Suprapubic skin (tissue), 4 donors: ENCODE data around the gene RBP3. TPM values are rescaled to one million over a fixed set of nuclear protein-coding genes. Genes with fewer than 3 reads are reported as not detected.

Experiments used
- DNase-seq, 2 donors: peaks; one replicate each; pipeline ENCODE4 v3.0.0-alpha.2; 2019; ENCODE audit warnings: low spot score in 2 of 2
- H3K27ac ChIP-seq: fragments of 200-600 bp; sonication (generic); one replicate; pipeline ENCODE4 v1.5.1; 2019
- H3K27me3 ChIP-seq: fragments of 200-600 bp; sonication (generic); one replicate; pipeline ENCODE4 v1.5.1; 2019
- H3K36me3 ChIP-seq: fragments of 200-600 bp; sonication (generic); one replicate; pipeline ENCODE4 v1.5.1; 2019
- H3K4me1 ChIP-seq: fragments of 200-600 bp; sonication (generic); one replicate; pipeline ENCODE4 v1.5.1; 2019
- H3K4me3 ChIP-seq: fragments of 200-600 bp; sonication (generic); one replicate; pipeline ENCODE4 v1.5.1; 2019; ENCODE audit warnings: mild to moderate bottlenecking
- H3K9me3 ChIP-seq: fragments of 200-600 bp; sonication (generic); one replicate; pipeline ENCODE4 v1.5.1; 2019
- EP300 ChIP-seq: sonication (generic); formaldehyde crosslinking; IDR thresholded peaks from one replicate; pipeline ENCODE4 v1.6.1; 2017; ENCODE audit warnings: antibody characterized with exemption
- POLR2A ChIP-seq, 2 donors: fragments of 450-650 bp; IDR thresholded peaks; one replicate each; pipeline ENCODE4 v1.6.1; 2017; ENCODE audit warnings: antibody characterized with exemption in 2 of 2, mild to moderate bottlenecking in 2 of 2, moderate library complexity in 2 of 2
- POLR2AphosphoS5 ChIP-seq, 3 donors: sonication (generic); formaldehyde crosslinking; IDR thresholded peaks; one replicate each; pipeline ENCODE4 v1.6.1; 2017; ENCODE audit warnings: antibody characterized with exemption in 3 of 3
- WGBS: methylation state at CpG from one replicate; pipeline ENCODE4 v1.1.5; 2018; 5-methylcytosine and 5-hydroxymethylcytosine counted together
- total RNA-seq, 4 donors: library from RNA; depleted of rRNA; stranded (reverse); fragments of >200 nt; gene quantifications; one replicate each; pipeline ENCODE4 v1.1.0, GENCODE V29; 2016
- TF ChIP-seq, protein P1 (sequence below), 2 donors: fragments of 200-600 bp in 1 of 2; fragments of 450-650 bp in 1 of 2; sonication (generic) in 1 of 2; IDR thresholded peaks; one replicate each; pipeline ENCODE4 v1.5.1; 2016 to 2019; ENCODE audit warnings: antibody characterized with exemption in 2 of 2, mild to moderate bottlenecking in 1 of 2, moderate library complexity in 1 of 2

Gene RBP3
- total RNA-seq, 4 donors from 2014 or later, result not detected

GRCh38 chr10:47311932-47312662, 36.1 kb upstream of the RBP3 start:
- Histone ChIP-seq H3K4me1 (peaks cover 10% of the 10 kb centered on the region), H3K4me3 (no peak overlapping the region), H3K27me3 (peaks cover 5% of the 10 kb centered on the region), H3K36me3 (no peaks in the 10 kb centered on the region), H3K9me3 (no peaks in the 10 kb centered on the region), H3K27ac (no peak overlapping the region)
- 26% methylated on average over 14 of the region's 20 CpGs for WGBS
- no peak for TF ChIP-seq EP300
- no peak for TF ChIP-seq POLR2A (IDR thresholded peaks at IDR 0.05)
- TF ChIP-seq, protein P1, sequence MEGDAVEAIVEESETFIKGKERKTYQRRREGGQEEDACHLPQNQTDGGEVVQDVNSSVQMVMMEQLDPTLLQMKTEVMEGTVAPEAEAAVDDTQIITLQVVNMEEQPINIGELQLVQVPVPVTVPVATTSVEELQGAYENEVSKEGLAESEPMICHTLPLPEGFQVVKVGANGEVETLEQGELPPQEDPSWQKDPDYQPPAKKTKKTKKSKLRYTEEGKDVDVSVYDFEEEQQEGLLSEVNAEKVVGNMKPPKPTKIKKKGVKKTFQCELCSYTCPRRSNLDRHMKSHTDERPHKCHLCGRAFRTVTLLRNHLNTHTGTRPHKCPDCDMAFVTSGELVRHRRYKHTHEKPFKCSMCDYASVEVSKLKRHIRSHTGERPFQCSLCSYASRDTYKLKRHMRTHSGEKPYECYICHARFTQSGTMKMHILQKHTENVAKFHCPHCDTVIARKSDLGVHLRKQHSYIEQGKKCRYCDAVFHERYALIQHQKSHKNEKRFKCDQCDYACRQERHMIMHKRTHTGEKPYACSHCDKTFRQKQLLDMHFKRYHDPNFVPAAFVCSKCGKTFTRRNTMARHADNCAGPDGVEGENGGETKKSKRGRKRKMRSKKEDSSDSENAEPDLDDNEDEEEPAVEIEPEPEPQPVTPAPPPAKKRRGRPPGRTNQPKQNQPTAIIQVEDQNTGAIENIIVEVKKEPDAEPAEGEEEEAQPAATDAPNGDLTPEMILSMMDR (IDR thresholded peaks at IDR 0.05), result peak; percentile 83 to 86
- no peak for TF ChIP-seq POLR2AphosphoS5 (IDR thresholded peaks at IDR 0.05)
- DNase-seq, result peak; percentile 90 to 92

DNA sequence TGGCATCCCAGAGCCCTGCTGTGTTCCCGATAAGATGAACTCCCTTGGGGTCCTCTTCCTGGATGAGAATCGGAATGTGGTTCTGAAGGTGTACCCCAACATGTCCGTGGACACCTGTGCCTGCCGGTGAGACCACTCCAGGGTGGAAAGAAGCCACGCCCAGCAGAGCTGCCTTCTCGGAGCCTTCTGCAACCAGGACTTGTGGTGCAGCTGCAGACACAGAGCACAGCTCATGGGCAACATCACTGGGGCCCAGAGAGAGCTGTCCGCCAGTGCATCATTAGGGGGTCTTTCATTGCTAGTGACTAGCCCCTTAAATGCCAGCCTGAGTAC, 35.5 kb upstream of the RBP3 start:
- 75% methylated on average over 6 of the region's 7 CpGs for WGBS
- peaks cover 10% of the 10 kb centered on the region for H3K4me1 ChIP-seq
- H3K9me3 ChIP-seq, result no peaks in the 10 kb centered on the region
- no peak for DNase-seq
- H3K27me3 ChIP-seq, result peaks cover under 1% of the 10 kb centered on the region
- H3K27ac ChIP-seq, result no peak overlapping the region
- H3K36me3 ChIP-seq, result no peaks in the 10 kb centered on the region
- TF ChIP-seq POLR2A (IDR thresholded peaks at IDR 0.05) (no peak), POLR2AphosphoS5 (IDR thresholded peaks at IDR 0.05) (no peak), EP300 (no peak)
- TF ChIP-seq, protein P1 (IDR thresholded peaks at IDR 0.05), result no peak
- no peak overlapping the region for H3K4me3 ChIP-seq

DNA sequence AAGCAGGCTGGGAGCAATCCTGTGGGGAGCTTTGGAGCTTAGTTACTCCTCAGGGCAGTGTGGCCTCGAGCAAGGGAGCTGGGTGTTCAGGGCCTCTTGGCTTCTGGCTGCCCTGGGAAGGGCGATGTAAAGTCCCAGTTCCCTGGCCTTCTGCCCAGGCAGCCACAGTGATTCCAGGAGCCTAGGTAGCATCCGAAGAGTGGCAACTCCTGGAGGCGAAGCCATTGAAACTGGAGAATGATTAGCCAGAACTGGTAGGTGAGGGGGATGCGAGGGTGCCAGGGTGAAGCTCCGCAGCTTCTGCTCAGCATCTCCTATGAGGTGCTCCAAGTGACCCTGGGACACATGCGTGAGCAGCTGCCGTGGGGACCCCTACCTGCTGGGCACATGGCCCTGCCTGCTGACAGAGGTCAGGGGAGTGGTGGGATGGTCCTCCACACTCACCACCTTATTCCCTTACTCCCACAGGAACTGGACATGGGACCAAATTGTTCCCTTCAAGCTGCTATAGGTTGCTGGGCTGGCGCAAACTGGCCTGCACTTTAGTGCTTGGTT, 33.7 kb upstream of the RBP3 start:
- H3K36me3 ChIP-seq, result no peaks in the 10 kb centered on the region
- no peaks in the 10 kb centered on the region for H3K27me3 ChIP-seq
- H3K4me1 ChIP-seq, result peaks cover 10% of the 10 kb centered on the region
- no peak overlapping the region for H3K27ac ChIP-seq
- no peaks in the 10 kb centered on the region for H3K9me3 ChIP-seq
- DNase-seq, result peak in 1 of 2 donors; percentile 49
- 96% methylated on average over 6 of the region's 9 CpGs for WGBS
- TF ChIP-seq POLR2AphosphoS5 (IDR thresholded peaks at IDR 0.05) (no peak), POLR2A (IDR thresholded peaks at IDR 0.05) (no peak), EP300 (no peak)
- TF ChIP-seq, protein P1 (IDR thresholded peaks at IDR 0.05), result no peak
- no peak overlapping the region for H3K4me3 ChIP-seq

DNA sequence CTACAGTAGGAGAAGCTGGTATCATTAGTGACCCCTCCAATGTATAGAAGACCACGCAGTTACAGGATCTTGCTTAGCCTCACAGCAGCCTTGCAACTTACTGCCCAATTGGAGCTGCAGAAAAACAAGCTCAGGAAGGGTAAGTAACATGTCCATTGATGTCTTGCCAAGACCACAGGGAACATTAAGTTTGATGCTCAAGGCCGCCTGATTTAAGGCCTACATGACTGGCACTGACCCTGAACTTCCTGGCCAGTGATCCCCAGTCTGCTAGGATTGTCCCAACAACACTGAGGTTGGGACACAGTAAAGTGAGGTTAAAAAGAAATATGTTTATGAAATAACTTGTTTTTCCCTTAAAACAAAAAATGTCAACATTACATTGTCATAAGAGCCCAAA, 32.7 kb upstream of the RBP3 start:
- no peaks in the 10 kb centered on the region for H3K27me3 ChIP-seq
- peak in 1 of 2 donors; percentile 41 for DNase-seq
- H3K27ac ChIP-seq, result no peak overlapping the region
- peaks cover 10% of the 10 kb centered on the region for H3K4me1 ChIP-seq
- WGBS, result 80% methylated on average over 2 of the region's 2 CpGs
- H3K9me3 ChIP-seq, result no peaks in the 10 kb centered on the region
- no peaks in the 10 kb centered on the region for H3K36me3 ChIP-seq
- TF ChIP-seq EP300 (no peak), POLR2A (IDR thresholded peaks at IDR 0.05) (no peak), POLR2AphosphoS5 (IDR thresholded peaks at IDR 0.05) (no peak)
- TF ChIP-seq, protein P1 (IDR thresholded peaks at IDR 0.05), result no peak
- no peak overlapping the region for H3K4me3 ChIP-seq

DNA sequence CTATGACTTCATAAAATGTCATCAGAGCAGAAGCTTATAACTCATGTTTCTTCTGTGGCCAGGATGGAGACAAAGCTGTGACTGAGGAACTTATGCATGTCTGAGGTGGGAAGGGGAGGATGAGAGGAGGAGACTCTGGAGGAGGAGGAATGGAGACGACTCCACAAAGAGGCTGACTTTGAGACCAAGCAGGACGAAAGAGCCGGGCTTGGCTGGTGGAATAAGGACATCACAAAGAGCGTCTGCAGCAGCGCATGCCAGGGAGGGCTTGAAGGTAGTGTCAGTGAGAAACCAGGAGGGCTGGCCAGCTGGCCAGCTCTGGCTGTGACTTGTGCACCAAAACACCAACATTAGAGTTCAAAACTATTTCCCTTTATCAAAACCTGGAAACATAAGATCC, 32.0 kb upstream of the RBP3 start:
- peaks cover 10% of the 10 kb centered on the region for H3K4me1 ChIP-seq
- no peak overlapping the region for H3K4me3 ChIP-seq
- H3K27me3 ChIP-seq, result no peaks in the 10 kb centered on the region
- no peaks in the 10 kb centered on the region for H3K36me3 ChIP-seq
- WGBS, result 77% methylated on average over 5 of the region's 5 CpGs
- no peak overlapping the region for H3K27ac ChIP-seq
- H3K9me3 ChIP-seq, result no peaks in the 10 kb centered on the region
- peak in 1 of 2 donors; percentile 5 for DNase-seq
- TF ChIP-seq, protein P1 (IDR thresholded peaks at IDR 0.05), result no peak
- TF ChIP-seq EP300 (no peak), POLR2AphosphoS5 (IDR thresholded peaks at IDR 0.05) (no peak), POLR2A (IDR thresholded peaks at IDR 0.05) (no peak)
